NCI-H748 treated with DMSO at 0.1 percent for 48 hours (cell line): ENCODE measurements around the gene DUSP5.
A peak's percentile ranks its signal among the peaks of the same experiment; 100 is the strongest.

Experiments used
- DNase-seq: peaks from one replicate; lab custom pipeline; 2025; lab: John Stamatoyannopoulos, UW

Gene DUSP5

DNA sequence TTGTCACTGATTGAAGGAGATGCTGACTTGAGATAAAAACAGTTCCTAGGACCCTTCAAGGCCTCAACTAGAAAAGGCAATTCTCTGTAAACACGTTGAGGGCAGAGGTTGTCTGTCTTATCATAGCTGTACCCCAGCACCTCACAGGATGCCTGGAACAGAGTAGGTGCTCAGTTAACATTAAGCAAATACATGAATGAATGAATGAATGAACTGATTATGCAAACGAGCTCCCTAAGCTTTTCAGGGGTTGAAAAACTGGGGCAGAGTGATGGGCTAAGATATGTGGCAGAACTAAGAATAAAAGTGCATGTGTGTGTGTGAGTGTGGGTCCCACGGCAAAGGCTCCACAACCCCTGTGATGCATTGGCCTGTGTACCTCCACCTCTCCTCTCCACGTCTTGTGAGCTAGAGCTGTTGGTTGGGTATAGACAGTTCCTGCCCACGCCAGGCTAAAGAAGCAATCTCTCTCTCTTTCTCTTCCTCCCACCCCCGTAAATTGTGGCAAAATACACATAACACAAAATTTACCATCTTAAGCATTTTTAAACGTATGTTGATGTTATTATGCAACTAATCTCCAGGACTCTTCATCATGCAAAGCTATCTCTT is 48.9 kb downstream of the DUSP5 start:
- no peak for DNase-seq

DNA sequence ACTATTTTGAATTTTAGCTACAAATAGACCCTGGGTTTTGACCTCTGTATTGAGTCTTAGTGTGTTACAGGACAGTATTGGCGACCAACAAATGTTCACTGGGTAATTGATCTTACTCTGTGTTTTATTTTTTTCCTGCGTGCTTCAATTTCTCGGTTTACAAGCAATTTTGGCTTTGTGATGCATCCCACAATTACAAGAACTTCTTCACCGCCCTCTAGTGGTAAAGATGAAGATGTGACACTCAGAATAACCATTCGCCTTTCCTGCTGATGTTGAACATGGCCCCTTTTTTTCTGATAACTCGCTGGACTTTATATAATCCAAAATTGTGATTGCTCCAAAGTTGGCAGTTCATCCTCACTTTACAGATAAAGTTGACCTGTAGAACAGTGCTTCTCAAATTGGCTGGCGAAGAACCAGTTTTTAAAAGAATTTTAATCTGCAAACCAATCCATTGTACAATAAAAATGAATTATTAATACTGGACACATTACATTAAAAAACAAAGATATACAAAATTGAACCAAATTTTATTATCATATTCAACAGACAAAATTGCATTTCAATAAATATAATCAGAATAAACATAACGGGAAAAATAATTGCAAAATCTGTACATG is 49.5 kb downstream of the DUSP5 start:
- DNase-seq = peak; percentile 30

DNA sequence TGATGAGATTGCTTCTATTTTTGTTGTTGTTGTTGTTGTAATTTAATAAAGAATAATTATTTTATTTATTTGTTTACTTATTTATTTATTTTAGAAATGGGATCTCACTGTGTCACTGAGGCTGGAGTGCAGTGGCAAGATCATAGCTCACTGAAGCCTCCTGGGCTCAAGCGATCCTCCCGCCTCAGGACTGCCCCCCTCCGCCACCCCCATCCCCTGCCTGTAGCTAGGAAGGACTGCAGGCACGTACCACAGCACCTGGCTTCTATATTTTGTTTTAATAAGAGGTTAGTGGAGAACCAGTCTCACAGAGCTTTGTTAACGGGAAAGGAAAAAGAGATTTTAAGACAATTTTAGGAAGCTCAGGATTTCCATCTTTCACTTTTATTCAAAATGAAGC is 50.3 kb downstream of the DUSP5 start:
- no peak for DNase-seq

- no peak for DNase-seq
These were observed 51.5 kb downstream of the DUSP5 start for GRCh38 chr10:110549211-110549610.

- DNase-seq = no peak
These were observed 56.2 kb downstream of the DUSP5 start for GRCh38 chr10:110553905-110554304.

DNA sequence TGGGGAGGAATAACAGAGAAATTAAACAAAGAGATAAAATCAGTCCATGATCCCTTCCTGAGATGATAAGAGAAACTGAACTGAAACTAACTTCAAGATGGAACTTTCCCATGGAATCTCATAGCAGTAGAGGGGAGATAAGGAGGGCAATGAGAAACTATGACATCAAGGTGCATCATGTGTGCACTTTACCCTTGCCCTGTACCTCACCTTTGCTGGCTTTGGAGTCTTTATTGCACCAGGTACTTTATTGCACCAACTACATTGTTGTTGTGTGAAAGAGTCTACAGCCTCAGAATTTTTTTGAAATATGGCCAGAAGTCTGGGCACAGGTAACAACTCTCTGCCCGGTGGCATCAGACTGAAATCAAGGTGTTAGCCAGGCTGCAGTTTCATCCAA is 58.6 kb downstream of the DUSP5 start:
- no peak for DNase-seq

DNA sequence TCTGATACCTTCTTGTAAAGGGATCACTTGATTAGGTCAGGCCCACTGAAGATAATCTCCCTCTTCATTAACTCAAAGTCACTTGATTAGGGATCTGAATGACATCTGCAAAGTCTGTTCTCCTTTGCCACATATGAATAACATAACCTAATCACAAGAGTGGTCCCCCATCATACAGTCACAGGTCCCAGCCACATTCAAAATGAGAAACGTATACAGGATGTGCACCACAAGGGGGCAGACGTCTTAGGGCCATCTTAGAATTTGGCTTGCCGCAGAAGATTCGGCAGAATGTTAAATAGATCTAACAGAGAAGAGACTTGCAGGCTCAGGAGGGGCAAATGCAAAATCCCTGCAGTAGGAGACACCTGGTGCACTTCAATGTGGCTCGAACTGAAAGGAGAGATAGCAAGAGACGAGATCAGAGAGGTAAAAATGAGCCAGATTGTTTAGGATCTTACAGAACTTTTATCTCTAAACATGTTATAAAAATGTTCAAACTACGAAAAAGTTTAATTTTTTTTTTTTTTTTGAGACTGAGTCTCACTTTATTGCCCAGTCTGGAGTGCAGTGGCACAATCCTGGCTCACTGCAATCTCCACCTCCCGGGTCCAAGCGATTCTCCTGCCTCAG is 59.4 kb downstream of the DUSP5 start:
- peak; percentile 1 for DNase-seq

- DNase-seq = no peak
These were observed 60.3 kb downstream of the DUSP5 start for GRCh38 chr10:110558041-110558440.

- DNase-seq = no peak
These were observed 62.3 kb downstream of the DUSP5 start for GRCh38 chr10:110560012-110560411.
